ENCODE data around the gene TENM3.
A peak's percentile ranks its signal among the peaks of the same experiment; 100 is the strongest.

Gene TENM3

GRCh38 chr4:182288534-182288933 is 45.3 kb downstream of the TENM3 start:
- no peak for DNase-seq (ENCODE audit: low read depth, low spot score)

DNA sequence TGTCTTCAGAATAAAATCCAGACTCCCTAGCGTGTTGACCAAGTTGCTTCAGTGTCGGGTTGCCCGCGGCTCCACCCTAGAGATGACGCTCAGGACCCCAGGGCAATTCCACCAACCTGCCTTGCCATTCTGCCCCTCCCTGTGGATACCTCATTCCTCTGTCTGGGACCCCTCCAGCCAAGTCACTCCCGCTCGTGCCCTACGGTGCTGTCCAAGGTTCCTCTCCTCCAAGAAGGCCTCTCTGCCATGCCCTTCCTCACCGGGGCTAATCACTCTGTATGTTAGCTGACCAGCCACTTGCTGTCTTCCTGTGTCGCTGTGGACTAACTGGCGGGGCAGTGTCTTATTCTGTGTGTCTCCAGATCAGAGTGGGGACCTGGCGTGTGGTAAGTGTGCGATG is 46.6 kb downstream of the TENM3 start:
- DNase-seq (ENCODE audit: low read depth, low spot score): no peak

DNA sequence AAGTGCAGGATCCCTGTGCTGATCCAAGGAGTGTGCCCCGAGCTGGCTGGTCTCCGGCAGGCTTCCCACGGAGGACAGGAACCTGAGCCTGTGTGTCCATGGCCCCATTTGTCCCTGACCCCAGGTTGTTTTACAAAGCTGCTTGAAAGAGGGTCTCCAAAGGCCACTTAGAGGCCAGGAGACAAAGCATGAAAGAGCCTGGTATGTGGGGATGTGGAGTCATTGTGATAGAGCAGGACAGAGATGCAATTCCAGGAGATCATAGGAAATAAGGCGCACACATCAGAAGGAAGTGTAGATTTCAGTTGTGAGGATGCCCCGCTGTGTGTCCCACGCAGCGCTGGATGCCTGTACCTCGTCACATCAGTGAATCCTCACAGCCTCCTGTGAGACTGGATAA is 48.0 kb downstream of the TENM3 start:
- DNase-seq (ENCODE audit: low read depth, low spot score): no peak

GRCh38 chr4:182291597-182292270 is 48.5 kb downstream of the TENM3 start:
- DNase-seq (ENCODE audit: low read depth, low spot score): no peak

GRCh38 chr4:182292612-182293011 is 49.4 kb downstream of the TENM3 start:
- no peak for DNase-seq (ENCODE audit: low read depth, low spot score)

- no peak for DNase-seq (ENCODE audit: low read depth, low spot score)
Measured at GRCh38 chr4:182293691-182294255, 50.6 kb downstream of the TENM3 start.

DNA sequence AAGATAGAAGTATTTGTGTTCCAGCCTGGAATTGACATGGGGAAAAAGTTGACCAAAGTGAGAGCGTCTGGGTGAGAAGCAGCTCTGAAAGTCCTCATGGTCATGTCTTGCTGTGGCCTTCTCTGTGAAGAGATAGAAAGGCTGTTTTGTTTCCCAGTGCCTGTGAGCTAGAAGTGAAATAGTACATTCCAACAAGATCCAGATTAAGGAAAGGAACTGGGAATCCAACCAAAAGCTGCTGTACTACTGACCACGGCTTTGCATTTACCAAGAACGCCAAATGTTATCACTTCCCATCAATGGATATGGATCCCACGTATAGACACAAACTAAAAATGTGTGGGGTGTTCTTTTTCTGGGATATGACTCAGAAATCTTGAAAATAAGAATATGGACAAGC is 51.2 kb downstream of the TENM3 start:
- peak; percentile 60 for DNase-seq (ENCODE audit: low read depth, low spot score)

DNA sequence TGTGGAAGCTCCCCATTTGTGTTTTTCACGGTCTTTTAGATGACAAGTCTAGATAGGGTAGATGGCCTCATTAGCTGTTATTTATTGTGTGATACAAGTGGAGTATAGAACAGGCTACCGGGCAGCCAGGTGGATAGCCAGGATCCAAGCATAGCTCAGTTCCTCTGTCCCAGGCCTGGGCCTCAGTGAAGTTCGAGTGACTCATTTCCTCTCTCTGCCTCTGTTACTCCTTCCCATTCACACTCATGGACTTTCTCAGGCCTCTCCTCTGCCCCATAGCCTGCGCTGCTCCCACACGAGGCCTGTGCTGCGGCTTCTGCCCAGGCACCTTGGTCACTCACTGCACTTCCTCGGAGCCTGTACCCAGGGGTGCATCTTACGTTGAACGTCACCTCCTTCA is 54.5 kb downstream of the TENM3 start:
- DNase-seq (ENCODE audit: low read depth, low spot score): peak; percentile 49

DNA sequence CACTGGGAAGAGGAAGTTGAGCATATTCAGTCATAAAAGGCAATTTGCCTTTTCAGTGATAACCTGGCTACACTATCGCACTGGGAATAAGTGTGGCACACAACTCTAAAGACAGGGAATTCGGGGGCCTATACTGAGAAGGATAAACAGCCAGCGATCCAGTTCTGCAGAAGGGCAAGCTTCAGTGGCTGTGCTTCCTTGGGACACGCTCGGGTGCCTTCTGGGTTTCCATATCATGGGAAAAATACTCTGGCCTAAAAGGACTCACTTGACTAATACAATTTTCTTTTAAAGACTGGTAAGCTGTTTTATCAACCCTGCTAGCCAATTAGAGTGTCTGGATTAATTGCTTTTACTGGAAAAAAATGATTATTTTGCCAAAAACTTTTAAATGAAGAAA is 58.5 kb downstream of the TENM3 start:
- no peak for DNase-seq (ENCODE audit: low read depth, low spot score)

- no peak for DNase-seq (ENCODE audit: low read depth, low spot score)
Measured at GRCh38 chr4:182303847-182304246, 60.6 kb downstream of the TENM3 start.

- peak; percentile 54 for DNase-seq (ENCODE audit: low read depth, low spot score)
Measured at GRCh38 chr4:182306792-182307507, 63.7 kb downstream of the TENM3 start.

- DNase-seq (ENCODE audit: low read depth, low spot score): peak; percentile 98
Measured at GRCh38 chr4:182307746-182308145, 64.5 kb downstream of the TENM3 start.

- no peak for DNase-seq (ENCODE audit: low read depth, low spot score)
Measured at GRCh38 chr4:182309877-182310276, 66.7 kb downstream of the TENM3 start.

GRCh38 chr4:182310316-182310715 is 67.1 kb downstream of the TENM3 start:
- no peak for DNase-seq (ENCODE audit: low read depth, low spot score)

DNA sequence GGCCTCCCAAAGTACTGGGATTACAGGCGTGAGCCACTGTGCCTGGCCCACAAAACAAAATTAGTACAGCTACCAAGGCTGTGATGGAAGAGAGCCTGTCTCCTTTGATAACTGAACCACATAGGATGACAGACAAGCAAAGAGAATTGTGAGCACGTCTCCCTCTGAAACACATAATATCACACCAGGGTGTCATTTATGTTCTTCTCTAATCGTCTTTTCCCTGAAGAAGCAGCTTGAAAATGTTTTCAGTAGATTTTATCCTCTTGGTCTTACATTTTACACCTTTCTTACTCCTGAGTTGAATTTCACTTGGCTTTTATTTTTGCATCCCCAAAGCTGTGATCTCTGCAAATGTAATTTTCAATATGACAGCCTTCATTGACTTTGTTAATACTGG is 67.8 kb downstream of the TENM3 start:
- no peak for DNase-seq (ENCODE audit: low read depth, low spot score)

GRCh38 chr4:182314537-182314936 is 71.3 kb downstream of the TENM3 start:
- DNase-seq (ENCODE audit: low read depth, low spot score): no peak

DNA sequence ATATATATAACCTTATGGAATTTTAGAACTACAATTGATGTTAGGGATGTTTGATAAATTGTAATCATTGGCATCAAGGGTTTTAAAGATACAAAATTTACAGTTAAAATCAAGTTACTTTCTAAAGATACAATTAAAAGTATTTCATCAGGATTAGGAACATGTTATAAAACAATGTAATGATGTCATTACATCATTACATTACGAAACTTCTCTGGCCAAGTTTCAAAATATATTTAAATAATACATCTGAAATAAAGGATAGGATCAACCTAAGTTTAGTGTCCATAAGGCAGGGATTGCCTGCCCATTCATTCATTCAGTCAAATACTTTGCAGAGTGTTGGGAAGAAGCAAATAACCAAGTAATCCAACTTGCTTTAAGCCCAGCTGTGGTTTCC is 75.1 kb downstream of the TENM3 start:
- DNase-seq (ENCODE audit: low read depth, low spot score): no peak

DNA sequence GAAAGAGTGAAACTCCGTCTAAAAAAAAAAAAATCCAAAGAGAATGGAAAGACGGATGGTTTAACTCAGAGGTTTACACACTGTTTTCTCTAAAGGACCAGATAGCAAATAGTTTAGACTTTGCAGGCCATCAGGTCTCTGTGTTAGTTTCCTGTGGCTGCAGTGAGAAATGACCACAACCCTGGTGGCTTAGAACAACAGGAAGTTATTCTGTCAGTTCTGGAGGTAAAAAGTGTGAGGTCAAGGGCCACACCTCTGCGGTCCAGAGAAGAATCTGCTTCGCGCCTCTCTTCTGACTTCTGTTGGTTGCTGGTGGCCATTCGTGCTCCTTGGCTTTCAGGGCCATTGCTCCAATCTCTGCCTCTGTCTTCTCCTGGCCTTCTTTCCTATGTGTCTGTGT is 76.9 kb downstream of the TENM3 start:
- DNase-seq (ENCODE audit: low read depth, low spot score): no peak

GRCh38 chr4:182320580-182320979 is 77.4 kb downstream of the TENM3 start:
- no peak for DNase-seq (ENCODE audit: low read depth, low spot score)

- DNase-seq (ENCODE audit: low read depth, low spot score): no peak
Measured at GRCh38 chr4:182324282-182324681, 81.1 kb downstream of the TENM3 start.

- DNase-seq (ENCODE audit: low read depth, low spot score): no peak
Measured at GRCh38 chr4:182325397-182325796, 82.2 kb downstream of the TENM3 start.

DNA sequence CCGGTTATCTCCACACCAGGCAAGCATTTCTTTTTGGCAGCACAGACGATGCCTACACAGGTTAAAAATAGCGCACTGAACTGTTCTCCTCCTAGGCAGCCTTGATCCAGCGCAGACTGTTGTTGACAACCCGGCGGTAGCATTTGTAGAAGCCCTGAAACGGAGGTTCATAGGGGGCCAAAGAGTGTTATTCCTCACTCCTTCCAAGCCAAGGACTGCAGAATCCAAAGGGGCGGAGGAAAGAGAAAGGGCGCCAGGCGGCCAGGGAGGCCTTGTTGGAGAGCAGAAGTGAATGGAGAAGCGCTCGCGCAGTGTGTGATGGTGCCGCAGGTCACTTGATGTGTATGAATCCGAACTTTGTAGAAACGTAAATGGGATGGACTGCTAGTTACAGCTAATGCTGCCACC is 82.7 kb downstream of the TENM3 start:
- DNase-seq (ENCODE audit: low read depth, low spot score): no peak

DNA sequence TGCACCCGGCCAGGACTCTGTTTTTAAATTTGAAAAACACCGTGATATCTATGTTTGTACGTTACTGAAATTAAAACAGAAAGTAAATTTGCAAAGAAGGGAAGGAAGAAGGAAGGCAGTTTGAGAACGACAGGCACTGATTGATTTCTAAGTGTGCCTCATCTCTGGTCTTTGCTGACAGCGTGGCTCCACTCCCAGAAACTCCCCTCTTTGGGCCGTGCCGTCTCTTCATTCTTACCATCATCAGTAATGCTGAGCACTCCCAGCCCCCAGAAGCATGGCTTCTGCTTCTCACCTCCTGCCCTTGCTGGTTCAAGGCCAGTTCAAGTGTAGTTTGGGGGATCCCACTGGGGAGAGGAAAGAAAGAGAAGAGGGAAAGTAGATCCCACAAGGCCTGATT is 85.3 kb downstream of the TENM3 start:
- DNase-seq (ENCODE audit: low read depth, low spot score): no peak
